C1 segment of cervical spinal cord (tissue), 14 donors: Measurements from ENCODE around the gene PEX16.
A peak's percentile ranks its signal among the peaks of the same experiment; 100 is the strongest.
"Not testable (repeated sequence)": the region's sequence is repeated elsewhere in the genome, so short reads cannot be mapped to it uniquely, and the experiment has no call there.

Source experiments
- DNase-seq, 14 donors: peaks; one replicate each; lab custom pipeline; 2025; lab: John Stamatoyannopoulos, UW

The PEX16 gene

DNA sequence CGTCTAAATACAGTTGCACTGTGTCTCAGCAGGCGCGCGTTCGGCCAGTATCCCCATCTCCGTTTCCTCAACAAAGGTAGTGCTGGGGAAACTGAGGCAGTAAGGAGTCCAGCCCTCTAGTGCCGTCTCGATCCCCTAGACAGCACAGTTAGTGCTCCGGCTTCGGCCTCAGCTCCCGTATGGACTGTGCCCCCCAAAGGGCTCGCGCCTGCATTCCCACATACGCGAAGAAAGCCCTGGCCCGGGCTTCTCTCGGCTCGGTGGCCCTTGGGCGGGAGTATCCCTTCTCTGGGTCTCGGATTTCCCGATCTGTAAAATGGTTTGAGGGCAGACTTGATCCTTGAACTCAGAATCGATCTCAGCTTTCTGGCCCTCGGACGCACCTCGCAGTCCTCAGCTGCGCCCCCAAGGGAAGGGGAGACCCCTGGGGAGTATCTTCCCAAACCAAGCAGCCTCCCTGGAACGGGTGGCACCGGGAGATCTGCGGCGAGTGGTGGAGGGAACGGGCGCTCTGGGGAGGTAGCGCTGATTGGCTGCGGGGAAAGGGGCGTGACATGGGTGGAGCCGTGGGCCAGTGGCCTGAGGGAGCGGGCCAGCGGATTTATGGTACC, 759 bp upstream of the PEX16 start:
- DNase-seq, result peak in 12 of 14 donors; percentile 44 to 82 (median 74)

DNA sequence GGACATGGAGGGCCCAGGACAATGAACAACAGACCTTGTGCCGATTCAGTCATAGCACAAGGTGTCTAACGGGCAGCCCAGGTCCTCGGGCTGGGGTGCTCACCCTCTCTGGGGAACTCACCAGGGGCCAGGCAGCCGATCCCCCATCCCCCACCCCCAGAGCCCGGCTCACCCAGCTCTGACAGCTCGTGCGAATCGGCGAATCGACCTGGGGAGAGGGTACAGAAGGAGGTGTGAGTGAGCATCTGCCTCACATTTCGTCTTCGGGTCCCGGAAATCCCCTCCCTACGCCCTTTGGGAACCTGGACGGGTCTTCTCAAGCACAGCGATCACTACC, 423 bp downstream of the PEX16 start:
- DNase-seq, result no peak

DNA sequence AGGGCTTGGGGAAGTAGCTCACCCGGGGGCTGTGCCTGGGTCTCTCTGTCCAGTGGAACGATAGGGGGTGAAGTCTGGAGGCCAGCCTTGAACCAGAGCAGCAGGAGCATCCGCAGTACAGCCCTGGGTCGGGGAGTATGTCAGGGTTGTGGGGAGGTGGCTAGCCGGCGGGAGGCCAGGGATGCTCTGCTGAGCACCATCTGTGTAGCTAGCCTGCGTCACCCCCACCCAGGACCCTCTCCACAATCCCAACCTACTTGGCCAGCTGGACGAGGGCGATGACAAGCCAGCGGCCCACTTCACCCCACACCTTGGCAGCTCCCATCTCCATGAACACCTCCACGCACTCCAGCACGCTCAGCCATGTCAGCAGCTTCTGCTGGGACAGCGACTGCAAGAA, 2.2 kb downstream of the PEX16 start:
- DNase-seq, result no peak

DNA sequence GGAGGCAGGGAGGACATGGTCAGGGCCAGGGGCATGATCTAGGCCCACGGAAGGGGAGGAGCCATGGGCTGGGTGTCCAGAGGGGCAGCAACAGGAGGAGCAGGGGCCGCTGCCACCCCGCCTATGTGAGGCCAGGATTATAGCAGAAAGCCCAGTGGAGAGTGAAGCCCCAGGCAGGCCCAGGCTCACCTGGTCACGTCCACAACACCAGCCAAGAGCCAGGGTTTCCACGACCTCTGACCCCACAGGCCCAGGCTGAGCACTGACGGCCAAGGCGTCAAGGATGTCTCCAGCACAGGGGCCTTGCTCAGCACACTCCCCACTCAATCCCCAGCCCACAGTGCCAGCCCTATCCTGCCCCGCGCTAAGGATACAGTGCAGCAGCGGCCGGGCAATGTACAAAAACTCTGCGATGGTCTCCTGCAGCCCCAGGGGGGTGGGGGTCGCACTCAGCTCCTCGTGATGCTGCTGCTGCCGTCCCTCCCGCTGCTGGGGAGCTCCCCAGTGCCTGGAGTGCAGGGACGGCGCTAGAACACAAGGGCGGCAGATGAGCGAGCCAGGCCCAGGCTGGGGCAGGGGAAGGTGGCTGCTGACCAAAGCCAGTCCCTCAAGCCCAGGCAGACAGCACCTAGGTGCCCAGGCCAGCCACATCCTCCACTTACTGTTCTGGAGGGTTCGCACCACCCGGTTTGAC, 3.6 kb downstream of the PEX16 start:
- no peak for DNase-seq

DNA sequence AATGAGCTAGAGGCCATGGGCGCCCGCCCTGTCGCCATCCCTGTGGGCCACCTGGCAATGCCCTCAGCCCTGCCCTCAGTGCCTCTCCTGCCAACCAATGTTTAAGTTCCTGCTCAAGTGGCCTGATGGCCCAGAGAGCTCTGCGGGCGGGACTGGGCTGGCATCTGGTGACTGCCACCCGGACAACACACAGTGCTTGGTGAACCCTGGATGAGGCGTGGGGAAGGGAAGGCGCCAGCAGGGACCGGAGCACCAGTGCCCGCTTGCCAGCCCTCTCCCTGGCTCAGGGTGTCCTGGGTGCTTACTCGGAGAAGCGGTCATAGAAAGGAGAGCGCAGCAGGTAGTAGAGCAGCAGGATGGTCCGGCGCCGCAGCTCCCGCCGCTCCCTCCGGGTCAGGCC, 4.2 kb downstream of the PEX16 start:
- no peak for DNase-seq

DNA sequence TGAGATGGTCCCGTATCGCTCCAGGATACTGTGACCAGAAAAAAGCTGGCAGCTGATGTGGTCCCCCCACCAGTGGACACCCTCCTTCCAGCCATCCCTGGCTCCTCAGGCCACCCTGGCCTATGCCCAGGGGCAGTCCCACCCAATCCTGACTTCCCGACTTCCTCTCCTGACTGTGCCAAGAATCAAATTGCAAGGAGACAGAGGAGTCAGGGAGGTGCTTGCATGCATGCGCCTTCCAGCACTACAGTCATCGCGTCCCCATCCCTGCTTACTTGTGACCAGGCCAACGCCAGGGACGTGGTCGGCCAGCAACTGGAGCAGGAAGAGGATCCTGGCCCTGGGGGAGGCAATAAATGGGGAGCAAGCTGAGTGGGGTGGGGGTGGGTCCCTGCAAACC, 7.1 kb downstream of the PEX16 start:
- peak in 1 of 14 donors; percentile 25 for DNase-seq

DNA sequence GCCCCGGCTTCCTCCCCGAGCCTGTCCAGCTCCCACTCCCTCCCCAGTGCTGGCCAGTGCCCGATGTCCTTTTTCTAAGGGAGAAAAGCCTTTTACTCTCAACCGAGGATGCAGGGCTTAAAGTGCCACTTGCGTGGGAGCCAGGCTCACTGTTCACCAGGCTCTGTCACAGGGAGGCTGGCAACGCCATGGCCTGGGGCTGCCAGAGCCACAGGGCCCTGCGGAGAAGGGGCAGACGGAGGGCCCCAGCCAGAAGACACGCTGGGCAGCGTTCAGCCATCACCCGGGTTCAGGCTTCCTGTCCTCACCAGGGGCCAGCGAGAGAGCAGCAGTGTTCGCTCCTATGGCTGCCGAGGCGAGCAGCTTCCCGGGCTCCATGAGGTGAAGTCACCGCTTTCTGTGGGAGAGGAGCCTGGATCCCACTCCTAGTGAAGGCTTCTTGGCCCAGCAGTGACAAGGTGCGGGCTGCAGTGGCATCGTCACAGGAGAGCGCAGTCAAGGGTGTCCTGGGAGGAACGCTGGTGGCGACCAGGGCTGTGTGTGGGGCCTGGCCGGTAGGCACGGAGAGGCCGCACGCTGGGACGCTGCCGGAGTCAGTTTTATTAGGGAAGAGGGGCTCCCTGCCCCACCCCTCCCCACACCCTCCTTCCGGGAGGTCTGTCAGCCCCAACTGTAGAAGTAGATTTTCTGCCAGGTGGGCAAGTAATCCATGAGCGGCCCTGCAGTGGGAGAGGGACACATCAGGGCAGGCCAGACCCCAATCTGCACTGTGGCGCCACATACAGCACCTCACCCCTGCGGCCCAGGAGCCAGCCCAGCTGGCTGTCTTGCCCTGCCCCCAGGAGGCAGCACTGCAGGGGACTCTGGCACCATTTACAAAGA, 7.8 kb downstream of the PEX16 start:
- peak in 4 of 14 donors; percentile 22 to 58 (median 32) for DNase-seq

DNA sequence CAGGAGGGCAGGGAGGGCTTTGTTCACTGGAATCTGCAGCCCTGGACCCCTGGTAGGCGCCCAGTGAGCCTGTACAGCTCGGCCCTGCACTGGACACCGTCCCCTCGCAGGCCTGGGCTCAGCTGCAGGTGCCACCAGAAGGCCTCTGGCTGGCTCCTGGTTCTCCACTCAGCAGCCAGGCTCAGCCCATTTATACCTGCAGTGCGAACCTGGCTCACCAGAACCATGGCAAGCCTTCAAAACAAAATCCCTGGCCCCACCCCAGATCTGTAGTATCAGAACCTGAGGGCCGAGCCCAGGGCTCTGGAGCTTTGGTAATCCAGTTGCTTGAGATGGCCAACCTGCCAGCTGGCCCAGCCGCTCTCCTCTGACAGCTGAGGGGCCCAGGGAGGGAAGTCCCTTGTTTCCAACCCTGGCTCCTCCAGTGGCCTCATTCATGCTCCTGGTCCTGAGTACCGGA, 9.7 kb downstream of the PEX16 start:
- DNase-seq, result peak in 4 of 14 donors; percentile 34 to 78 (median 48)

DNA sequence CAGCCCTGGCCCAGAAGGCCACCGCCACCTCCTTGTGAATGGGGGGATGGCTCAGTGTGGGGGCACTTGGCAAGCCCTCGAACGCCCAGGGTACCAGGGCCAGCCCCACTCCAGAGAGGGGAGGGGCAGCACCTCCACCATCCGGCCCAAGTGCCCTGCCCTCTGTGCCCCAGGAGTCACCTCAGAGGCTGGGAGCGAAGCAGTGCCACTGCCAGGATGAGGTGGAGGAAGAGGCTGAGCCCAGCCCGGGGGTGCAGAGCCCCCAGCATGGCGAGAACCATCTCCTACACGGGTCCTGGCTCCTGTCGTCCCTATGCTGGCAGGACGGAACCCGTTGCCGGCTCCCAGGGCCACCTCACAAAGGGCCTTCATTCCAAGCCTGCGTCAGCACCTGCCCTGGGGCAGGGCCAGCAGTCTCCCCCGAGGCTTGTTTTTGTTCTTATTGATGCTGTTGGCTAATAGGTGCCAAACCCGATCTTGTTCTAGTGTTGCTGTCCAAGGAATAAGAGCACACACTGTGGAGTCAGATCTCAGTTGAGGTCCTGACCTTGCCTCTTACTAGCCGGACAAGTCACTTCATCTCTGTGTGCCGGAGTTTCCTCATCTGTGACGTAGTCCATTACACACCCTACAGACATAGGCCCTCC, 10.6 kb downstream of the PEX16 start, which contains the start of gene FREY1:
FREY1 (minus strand) TSS at position 307 of the 647 bp plus-strand sequence; CDS start at position 281, 26 bp downstream.
- DNase-seq, result peak in 4 of 14 donors; percentile 7 to 68 (median 28)

DNA sequence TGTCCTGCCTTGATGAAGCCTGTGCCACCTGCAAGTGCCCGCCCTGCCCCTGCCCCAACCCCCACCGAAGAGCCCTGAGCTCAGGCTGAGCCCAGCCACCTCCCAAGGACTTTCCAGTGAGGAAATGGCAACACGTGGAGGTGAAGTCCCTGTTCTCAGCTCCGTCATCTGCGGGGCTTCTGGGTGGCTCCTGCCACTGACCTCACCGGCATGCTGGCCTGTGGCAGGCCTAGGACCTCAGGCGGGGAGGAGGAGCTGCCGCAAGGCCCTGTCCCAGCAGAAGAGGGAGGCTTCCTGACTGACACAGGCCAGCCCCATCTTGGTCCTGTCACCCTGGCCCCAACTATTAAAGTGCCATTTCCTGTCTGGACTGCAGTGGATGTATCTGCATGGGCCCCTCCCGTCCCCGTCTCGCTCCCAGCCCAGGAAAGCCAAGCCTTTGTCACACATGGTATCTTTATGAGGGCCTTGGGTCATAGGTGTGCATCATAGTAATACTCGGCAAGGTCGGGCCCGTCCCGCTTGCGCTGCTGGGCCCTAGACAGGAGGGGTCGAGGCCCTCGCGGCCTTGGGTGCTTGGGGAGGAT, 11.5 kb downstream of the PEX16 start:
- peak in 1 of 14 donors; percentile 43 for DNase-seq

DNA sequence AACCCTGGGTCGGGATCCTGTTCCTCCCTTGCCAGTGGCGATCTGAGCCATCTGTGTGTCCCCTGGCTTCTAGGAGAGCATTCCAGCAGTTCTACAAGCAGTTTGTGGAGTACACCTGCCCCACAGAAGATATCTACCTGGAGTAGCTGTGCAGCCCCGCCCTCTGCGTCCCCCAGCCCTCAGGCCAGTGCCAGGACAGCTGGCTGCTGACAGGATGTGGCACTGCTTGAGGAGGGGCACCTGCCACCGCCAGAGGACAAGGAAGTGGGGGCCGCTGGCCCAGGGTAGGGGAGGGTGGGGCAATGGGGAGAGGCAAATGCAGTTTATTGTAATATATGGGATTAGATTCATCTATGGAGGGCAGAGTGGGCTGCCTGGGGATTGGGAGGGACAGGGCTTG, 12.1 kb downstream of the PEX16 start:
- DNase-seq, result not testable (repeated sequence)

DNA sequence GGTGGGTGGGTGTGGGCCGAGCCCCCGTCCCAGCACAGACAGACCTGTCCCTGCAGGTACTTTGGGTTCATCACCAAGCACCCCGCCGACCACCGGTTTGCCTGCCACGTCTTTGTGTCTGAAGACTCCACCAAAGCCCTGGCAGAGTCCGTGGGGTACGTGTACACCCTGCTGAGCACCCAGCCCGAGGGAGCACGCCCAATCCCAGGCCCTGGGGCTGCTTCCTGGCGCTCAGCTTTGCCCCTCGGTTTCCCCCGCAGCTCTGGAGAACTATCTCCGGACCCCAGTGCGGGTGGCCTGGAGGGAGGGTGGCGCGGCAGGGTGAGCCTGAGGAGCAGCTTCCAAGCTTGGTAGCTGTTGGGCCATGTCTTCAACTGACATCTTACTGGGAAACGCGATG, 12.6 kb downstream of the PEX16 start:
- no peak for DNase-seq

DNA sequence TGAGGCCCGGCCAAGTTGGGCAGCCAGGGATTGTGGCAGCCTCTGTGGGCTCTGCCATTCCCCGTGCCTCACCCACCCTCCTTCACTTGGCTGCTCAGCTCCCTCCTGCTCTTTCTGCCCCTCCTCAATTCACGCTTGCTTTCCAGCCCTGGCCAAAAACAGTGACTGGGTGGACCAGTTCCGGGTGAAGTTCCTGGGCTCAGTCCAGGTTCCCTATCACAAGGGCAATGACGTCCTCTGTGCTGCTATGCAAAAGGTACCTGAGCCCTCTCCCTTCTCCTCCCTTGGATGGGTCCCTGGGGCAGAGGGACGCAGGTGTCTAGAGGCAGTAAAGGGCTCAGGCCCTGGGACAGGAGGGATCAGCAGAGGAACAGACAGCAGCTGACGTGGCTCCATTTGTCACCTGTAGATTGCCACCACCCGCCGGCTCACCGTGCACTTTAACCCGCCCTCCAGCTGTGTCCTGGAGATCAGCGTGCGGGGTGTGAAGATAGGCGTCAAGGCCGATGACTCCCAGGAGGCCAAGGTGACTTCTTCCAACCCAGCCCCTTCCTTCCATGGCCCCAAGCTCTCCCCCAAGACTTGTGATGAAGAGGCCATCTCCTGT, 13.3 kb downstream of the PEX16 start:
- no peak for DNase-seq

DNA sequence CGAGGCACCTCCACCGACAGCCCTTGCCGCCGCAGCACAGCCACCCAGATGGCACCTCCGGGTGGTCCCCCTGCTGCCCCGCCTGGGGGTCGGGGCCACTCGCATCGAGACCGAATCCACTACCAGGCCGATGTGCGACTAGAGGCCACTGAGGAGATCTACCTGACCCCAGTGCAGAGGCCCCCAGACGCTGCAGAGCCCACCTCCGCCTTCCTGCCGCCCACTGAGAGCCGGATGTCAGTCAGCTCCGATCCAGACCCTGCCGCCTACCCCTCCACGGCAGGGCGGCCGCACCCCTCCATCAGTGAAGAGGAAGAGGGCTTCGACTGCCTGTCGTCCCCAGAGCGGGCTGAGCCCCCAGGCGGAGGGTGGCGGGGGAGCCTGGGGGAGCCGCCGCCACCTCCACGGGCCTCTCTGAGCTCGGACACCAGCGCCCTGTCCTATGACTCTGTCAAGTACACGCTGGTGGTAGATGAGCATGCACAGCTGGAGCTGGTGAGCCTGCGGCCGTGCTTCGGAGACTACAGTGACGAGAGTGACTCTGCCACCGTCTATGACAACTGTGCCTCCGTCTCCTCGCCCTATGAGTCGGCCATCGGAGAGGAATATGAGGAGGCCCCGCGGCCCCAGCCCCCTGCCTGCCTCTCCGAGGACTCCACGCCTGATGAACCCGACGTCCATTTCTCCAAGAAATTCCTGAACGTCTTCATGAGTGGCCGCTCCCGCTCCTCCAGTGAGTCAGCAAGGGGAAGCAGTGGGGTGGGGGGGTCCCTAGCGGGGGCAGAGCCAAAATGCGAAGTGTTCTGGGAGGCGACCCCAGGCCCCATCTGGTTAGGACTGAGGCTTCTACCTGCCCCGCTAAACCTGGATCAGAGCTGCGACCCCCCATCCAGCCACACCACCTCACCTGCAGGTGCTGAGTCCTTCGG, 15.0 kb downstream of the PEX16 start:
- peak in 1 of 14 donors; percentile 46 for DNase-seq

DNA sequence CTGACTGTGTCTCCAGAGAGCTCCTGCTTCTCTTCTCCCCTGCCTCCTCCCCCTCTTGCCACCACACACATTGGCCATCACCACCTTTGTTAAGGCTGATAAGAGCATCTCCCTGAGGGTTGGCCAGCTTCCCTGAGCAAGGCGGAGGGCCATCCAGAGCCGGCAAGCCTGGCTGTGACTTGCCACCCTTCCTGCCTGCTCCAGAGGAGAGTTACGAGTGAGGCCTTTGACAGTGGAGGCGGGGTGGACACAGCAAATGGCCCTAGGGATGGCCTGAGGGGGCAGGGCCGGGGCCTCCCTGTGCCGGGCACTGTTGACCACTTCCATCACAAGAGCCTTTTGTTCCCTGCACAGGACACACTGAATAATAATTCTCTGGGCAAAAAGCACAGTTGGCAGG, 16.1 kb downstream of the PEX16 start:
- peak in 13 of 14 donors; percentile 36 to 90 (median 69) for DNase-seq

DNA sequence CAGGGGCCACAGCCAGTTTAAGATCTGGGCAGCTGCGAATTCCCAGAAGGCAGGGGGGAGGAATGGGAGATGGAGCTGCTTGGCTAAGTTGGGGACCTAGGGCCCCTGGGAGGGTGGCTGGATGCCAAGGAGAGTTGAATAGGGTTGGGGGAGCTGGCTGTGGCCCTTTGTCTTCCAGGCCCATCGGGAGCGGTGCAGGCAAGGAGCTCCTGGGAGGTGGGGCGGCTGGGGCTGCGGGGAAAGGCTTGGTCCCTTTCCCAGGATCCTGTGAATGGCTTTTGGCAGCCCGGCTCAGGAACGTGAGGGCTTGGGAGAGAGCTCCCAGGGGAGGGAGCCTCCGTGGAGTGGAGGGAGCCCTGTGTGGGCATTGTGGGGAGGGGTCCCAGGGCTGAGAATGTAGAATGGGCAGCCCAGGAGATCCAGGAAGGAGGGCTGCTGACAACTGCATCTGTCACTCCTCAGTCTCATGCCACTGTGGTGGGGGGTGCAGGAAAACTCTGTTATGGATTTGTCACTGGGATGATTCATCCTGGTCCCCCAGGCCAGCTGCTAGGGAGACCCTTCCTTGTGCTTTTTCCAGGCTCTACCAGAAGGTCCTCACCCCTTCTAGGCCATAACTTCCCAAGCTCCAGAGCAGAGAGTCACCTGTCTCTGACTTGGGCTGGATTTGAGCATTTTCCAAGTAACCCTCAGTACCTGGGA, 16.6 kb downstream of the PEX16 start:
- peak in 12 of 14 donors; percentile 44 to 86 (median 64) for DNase-seq

DNA sequence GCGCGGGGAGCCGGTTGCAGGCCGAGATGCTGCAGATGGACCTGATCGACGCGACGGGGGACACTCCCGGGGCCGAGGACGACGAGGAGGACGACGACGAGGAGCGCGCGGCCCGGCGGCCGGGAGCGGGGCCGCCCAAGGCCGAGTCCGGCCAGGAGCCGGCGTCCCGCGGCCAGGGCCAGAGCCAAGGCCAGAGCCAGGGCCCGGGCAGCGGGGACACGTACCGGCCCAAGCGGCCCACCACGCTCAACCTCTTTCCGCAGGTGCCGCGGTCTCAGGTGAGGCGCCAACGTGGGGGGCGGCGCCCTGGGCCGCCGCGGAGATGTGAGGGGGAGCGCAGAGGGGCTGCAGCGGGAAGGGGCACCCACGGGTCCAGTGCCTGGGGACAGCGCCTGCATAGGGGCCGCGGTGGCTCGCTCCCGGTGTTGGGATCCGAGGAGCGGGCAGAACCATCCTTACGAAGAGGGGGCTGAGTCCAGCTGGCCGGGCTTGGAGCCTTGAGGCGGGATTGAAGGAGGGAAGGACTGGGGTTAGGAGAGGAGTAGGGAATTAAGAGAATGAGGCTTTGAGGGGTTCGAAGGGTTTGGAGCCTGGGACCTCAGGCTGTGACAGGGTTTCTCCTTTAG, 17.4 kb downstream of the PEX16 start:
- not testable (repeated sequence) for DNase-seq

DNA sequence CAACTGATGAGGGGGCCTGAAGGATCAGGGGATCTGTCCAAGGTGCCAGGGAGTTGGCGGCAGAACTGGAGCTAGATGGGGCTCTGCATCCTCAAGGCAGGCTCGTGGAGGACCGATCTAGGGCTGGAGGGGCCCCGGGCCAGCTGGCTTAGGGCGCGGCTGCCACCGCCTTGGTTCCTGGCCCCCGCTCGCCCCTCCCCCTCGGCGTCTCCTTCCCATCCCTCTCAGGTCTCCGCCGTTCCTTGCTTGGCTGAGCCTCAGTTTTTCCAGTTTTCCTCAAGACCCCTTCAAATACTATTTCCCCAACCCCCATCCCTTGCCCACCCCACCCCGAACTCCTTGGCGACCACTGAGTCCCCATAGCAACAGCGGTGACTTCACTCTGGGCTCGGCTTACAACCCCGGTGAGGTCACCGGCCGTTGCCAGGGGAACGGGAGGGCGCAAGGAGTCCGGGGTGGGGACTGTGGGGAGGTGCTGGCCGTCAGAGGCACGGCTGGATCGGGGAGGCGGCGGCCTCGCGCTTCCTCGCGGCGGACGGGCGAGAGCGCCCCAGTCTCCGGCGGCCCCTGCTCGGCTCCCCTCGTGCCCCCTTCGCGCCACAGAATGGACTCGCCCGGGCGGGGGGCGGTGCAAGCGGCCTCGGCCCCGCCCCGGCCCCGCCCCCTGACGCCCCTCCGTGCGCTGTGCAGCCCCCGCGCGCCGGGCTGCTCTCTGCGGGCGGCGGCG, 18.1 kb downstream of the PEX16 start:
- DNase-seq, result peak in 13 of 14 donors; percentile 78 to 94 (median 84)
